ENCODE results near the gene CCDC107. TPM values are rescaled to one million over a fixed set of nuclear protein-coding genes. Genes with fewer than 3 reads are reported as not detected.
"Not testable (repeated sequence)": the region's sequence is repeated elsewhere in the genome, so short reads cannot be mapped to it uniquely, and the experiment has no call there.

Gene CCDC107
- total RNA-seq: 31.2 TPM
- 10 to 100 TPM; 65.8 to 83.2 (median 71.7) TPM for polyA plus RNA-seq

DNA sequence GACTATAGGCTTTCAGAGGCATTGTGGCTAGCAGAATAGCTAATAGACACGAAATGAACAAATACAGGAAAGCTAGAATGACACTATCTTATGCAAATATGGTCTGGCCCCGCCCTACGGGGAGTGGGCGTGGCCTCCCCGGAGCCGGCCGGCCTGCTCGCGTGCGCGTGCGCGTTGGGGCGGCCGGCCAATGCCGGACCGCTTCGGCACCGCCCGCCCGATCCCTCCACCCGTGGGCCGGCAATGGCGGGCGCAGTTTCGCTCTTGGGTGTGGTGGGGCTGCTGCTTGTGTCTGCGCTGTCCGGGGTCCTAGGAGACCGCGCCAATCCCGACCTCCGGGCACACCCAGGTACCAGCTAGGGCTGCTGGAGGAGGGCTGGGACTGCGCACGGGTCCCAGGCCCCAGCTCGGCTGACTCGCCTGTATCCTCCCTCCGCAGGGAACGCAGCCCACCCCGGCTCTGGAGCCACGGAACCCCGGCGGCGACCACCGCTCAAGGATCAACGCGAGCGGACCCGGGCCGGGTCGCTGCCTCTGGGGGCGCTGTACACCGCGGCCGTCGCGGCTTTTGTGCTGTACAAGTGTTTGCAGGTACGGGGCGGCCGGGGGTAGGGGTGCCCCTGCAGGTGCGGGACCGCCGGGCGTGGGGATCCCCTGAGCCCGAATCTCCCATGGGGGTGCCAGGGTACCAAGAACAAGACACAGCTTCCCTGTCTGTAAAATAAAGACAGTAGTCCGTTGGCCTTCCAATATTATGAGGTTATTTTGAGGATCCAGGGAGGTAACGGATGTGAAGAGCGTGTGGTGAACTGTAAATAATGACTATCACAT, at the start of gene CCDC107:
CCDC107 (plus strand) TSS at position 156 of the 831 bp plus-strand sequence; CDS start at position 244, 88 bp downstream.
- Mint-ChIP-seq H3K4me3 (peak within 1 kb of the TSS; percentile 91 to 98 (median 96)), H3K27ac (peak within 1 kb of the TSS; percentile 96 to 100 (median 100)), H3K27me3 (peaks cover 19% of the 10 kb centered on the region), H3K36me3 (peaks cover 17% of the 10 kb centered on the region), H3K9me3 (peaks cover 0 to 3% (median 0%) of the 10 kb centered on the region in 7 donors), H3K4me1 (peaks cover 23 to 85% (median 67%) of the 10 kb centered on the region in 4 donors)
- ATAC-seq (ENCODE audit: low read depth in 2 of 2): peak; percentile 62 to 65
- H3K27ac ChIP-seq (ENCODE audit: insufficient read depth, low read length, poor library complexity, severe bottlenecking): peak within 1 kb of the TSS; percentile 99
- peaks cover 53% of the 10 kb centered on the region for H3K4me1 ChIP-seq (ENCODE audit: control insufficient read depth, insufficient read depth, low read length, poor library complexity, severe bottlenecking)
- H3K27me3 ChIP-seq (ENCODE audit: control insufficient read depth, insufficient read depth, low read length): no peaks in the 10 kb centered on the region
- H3K36me3 ChIP-seq (ENCODE audit: control insufficient read depth, insufficient read depth, low read length): peaks cover 11% of the 10 kb centered on the region
- peak; percentile 80 to 90 (median 81) for DNase-seq
- peak within 1 kb of the TSS; percentile 89 for H3K4me3 ChIP-seq (ENCODE audit: low read depth, low read length)
- no peaks in the 10 kb centered on the region for H3K9me3 ChIP-seq (ENCODE audit: control insufficient read depth in 2 of 2, low read length in 2 of 2)

- H3K27me3 Mint-ChIP-seq: peaks cover 3% of the 10 kb centered on the region
- H3K4me1 ChIP-seq (ENCODE audit: control insufficient read depth, insufficient read depth, low read length, poor library complexity, severe bottlenecking): peaks cover 20% of the 10 kb centered on the region
- H3K4me3 ChIP-seq (ENCODE audit: low read depth, low read length): no peak overlapping the region
- no peak for DNase-seq
- H3K4me1 Mint-ChIP-seq: peaks cover 5 to 36% (median 24%) of the 10 kb centered on the region in 4 donors
- no peaks in the 10 kb centered on the region for H3K27me3 ChIP-seq (ENCODE audit: control insufficient read depth, insufficient read depth, low read length)
- no peak overlapping the region for H3K4me3 Mint-ChIP-seq
- no peaks in the 10 kb centered on the region for H3K9me3 Mint-ChIP-seq
- no peak for ATAC-seq (ENCODE audit: low read depth in 2 of 2)
- peak overlapping the region in 1 of 3 donors; percentile 64 for H3K27ac Mint-ChIP-seq
- no peak overlapping the region for H3K27ac ChIP-seq (ENCODE audit: insufficient read depth, low read length, poor library complexity, severe bottlenecking)
- H3K36me3 ChIP-seq (ENCODE audit: control insufficient read depth, insufficient read depth, low read length): peaks cover 25% of the 10 kb centered on the region
- H3K9me3 ChIP-seq (ENCODE audit: control insufficient read depth in 2 of 2, low read length in 2 of 2): no peaks in the 10 kb centered on the region
- peaks cover 5% of the 10 kb centered on the region for H3K36me3 Mint-ChIP-seq
Measured at GRCh38 chr9:35609001-35609819, 48.9 kb upstream of the CCDC107 start.

DNA sequence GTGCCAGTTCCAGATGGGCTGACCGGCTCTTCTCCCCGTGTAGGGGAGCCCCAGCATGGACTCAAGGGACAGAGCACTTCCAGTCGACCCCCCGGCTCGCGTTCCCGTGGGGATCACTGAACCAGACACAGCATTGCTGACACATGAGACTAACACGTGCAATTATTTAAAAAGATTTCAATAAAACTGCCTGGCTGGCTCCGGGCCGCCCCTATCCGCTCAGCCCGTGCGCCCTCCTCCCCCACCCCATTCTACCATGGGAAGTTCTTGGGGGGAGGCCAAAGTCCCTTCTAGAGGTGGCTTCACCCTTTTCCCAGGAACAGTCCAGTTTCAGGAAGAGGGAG, 48.3 kb upstream of the CCDC107 start:
- ATAC-seq (ENCODE audit: low read depth in 2 of 2) (no peak), DNase-seq (no peak)
- no peaks in the 10 kb centered on the region for H3K9me3 ChIP-seq (ENCODE audit: control insufficient read depth in 2 of 2, low read length in 2 of 2)
- H3K27ac ChIP-seq (ENCODE audit: insufficient read depth, low read length, poor library complexity, severe bottlenecking): no peak overlapping the region
- H3K36me3 Mint-ChIP-seq: peaks cover 5% of the 10 kb centered on the region
- peaks cover 5 to 32% (median 23%) of the 10 kb centered on the region in 4 donors for H3K4me1 Mint-ChIP-seq
- H3K4me3 Mint-ChIP-seq: no peak overlapping the region
- H3K36me3 ChIP-seq (ENCODE audit: control insufficient read depth, insufficient read depth, low read length): peaks cover 25% of the 10 kb centered on the region
- H3K4me1 ChIP-seq (ENCODE audit: control insufficient read depth, insufficient read depth, low read length, poor library complexity, severe bottlenecking): peaks cover 14% of the 10 kb centered on the region
- H3K27me3 ChIP-seq (ENCODE audit: control insufficient read depth, insufficient read depth, low read length): no peaks in the 10 kb centered on the region
- no peak overlapping the region for H3K27ac Mint-ChIP-seq
- H3K27me3 Mint-ChIP-seq: no peaks in the 10 kb centered on the region
- no peak overlapping the region for H3K4me3 ChIP-seq (ENCODE audit: low read depth, low read length)
- H3K9me3 Mint-ChIP-seq: no peaks in the 10 kb centered on the region

DNA sequence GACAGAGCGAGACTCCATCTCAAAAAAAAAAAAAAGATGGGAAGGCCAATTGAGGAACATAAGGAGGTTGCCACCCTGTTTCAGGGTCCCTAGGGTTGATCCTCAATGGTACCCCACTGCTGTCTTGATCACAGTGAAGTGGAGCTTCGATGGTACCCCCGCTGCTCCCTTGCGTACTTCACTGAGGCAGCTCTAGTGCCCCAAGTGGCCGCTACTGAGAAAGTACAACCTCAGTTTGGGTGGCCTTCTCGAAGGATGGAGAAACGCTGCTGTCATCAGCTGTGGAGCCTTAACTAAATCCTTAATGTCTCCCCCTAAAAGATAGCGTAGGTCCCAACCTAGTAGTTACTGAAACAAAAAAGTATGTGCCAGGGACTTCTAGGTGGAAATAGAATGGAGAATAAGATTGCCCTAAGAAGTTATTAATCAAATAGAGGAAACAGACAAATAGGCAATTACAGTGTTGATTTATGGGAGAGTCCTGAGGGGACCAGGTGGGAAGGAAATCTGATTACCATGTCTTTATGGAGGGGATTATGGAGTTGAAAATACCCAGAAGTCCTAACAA, 46.8 kb upstream of the CCDC107 start:
- peak; percentile 74 to 92 for ATAC-seq (ENCODE audit: low read depth in 2 of 2)
- Histone ChIP-seq H3K4me1 (ENCODE audit: control insufficient read depth, insufficient read depth, low read length, poor library complexity, severe bottlenecking) (peaks cover 6% of the 10 kb centered on the region), H3K9me3 (ENCODE audit: control insufficient read depth in 2 of 2, low read length in 2 of 2) (no peaks in the 10 kb centered on the region), H3K4me3 (ENCODE audit: low read depth, low read length) (no peak overlapping the region), H3K27me3 (ENCODE audit: control insufficient read depth, insufficient read depth, low read length) (no peaks in the 10 kb centered on the region), H3K27ac (ENCODE audit: insufficient read depth, low read length, poor library complexity, severe bottlenecking) (no peak overlapping the region), H3K36me3 (ENCODE audit: control insufficient read depth, insufficient read depth, low read length) (peaks cover 25% of the 10 kb centered on the region)
- peaks cover 8 to 34% (median 24%) of the 10 kb centered on the region in 4 donors for H3K4me1 Mint-ChIP-seq
- DNase-seq: peak; percentile 34 to 76 (median 56)
- no peak overlapping the region for H3K27ac Mint-ChIP-seq
- H3K4me3 Mint-ChIP-seq: peak overlapping the region in 2 of 4 donors; percentile 5 to 14
- H3K27me3 Mint-ChIP-seq: no peaks in the 10 kb centered on the region
- H3K36me3 Mint-ChIP-seq: peaks cover 5% of the 10 kb centered on the region
- H3K9me3 Mint-ChIP-seq: peaks cover 0 to 2% (median 0%) of the 10 kb centered on the region in 7 donors

- DNase-seq; H3K27me3 Mint-ChIP-seq; H3K9me3 Mint-ChIP-seq; H3K4me1 ChIP-seq (ENCODE audit: control insufficient read depth, insufficient read depth, low read length, poor library complexity, severe bottlenecking); H3K27me3 ChIP-seq (ENCODE audit: control insufficient read depth, insufficient read depth, low read length); ATAC-seq (ENCODE audit: low read depth in 2 of 2); H3K4me3 ChIP-seq (ENCODE audit: low read depth, low read length); H3K27ac ChIP-seq (ENCODE audit: insufficient read depth, low read length, poor library complexity, severe bottlenecking); H3K36me3 Mint-ChIP-seq; H3K9me3 ChIP-seq (ENCODE audit: control insufficient read depth in 2 of 2, low read length in 2 of 2): not testable (repeated sequence)
- Mint-ChIP-seq H3K4me3 (peak overlapping the region in 1 of 4 donors; percentile 14), H3K4me1 (peaks cover 9 to 34% (median 22%) of the 10 kb centered on the region in 4 donors), H3K27ac (peak overlapping the region in 1 of 3 donors; percentile 32)
- H3K36me3 ChIP-seq (ENCODE audit: control insufficient read depth, insufficient read depth, low read length): peaks cover 23% of the 10 kb centered on the region
Measured at GRCh38 chr9:35612066-35612465, 46.0 kb upstream of the CCDC107 start.

- peaks cover 9 to 34% (median 26%) of the 10 kb centered on the region in 4 donors for H3K4me1 Mint-ChIP-seq
- Histone ChIP-seq H3K36me3 (ENCODE audit: control insufficient read depth, insufficient read depth, low read length) (peaks cover 19% of the 10 kb centered on the region), H3K4me1 (ENCODE audit: control insufficient read depth, insufficient read depth, low read length, poor library complexity, severe bottlenecking) (peaks cover 14% of the 10 kb centered on the region), H3K27me3 (ENCODE audit: control insufficient read depth, insufficient read depth, low read length) (no peaks in the 10 kb centered on the region), H3K27ac (ENCODE audit: insufficient read depth, low read length, poor library complexity, severe bottlenecking) (no peak overlapping the region), H3K9me3 (ENCODE audit: control insufficient read depth in 2 of 2, low read length in 2 of 2) (no peaks in the 10 kb centered on the region), H3K4me3 (ENCODE audit: low read depth, low read length) (no peak overlapping the region)
- no peaks in the 10 kb centered on the region for H3K36me3 Mint-ChIP-seq
- H3K4me3 Mint-ChIP-seq: peak overlapping the region in 1 of 4 donors; percentile 59
- H3K27ac Mint-ChIP-seq: peak overlapping the region in 1 of 3 donors; percentile 81
- DNase-seq: no peak
- H3K27me3 Mint-ChIP-seq: no peaks in the 10 kb centered on the region
- H3K9me3 Mint-ChIP-seq: peaks cover 0 to 2% (median 0%) of the 10 kb centered on the region in 7 donors
- no peak for ATAC-seq (ENCODE audit: low read depth in 2 of 2)
Measured at GRCh38 chr9:35612843-35613242, 45.2 kb upstream of the CCDC107 start.

- H3K27ac ChIP-seq (ENCODE audit: insufficient read depth, low read length, poor library complexity, severe bottlenecking): peak overlapping the region; percentile 66
Measured at GRCh38 chr9:35615981-35616680, 42.0 kb upstream of the CCDC107 start.

More at GRCh38 chr9:35615981-35616680, 42.0 kb upstream of the CCDC107 start:
- peak overlapping the region; percentile 44 to 92 (median 84) for H3K4me3 Mint-ChIP-seq
- no peaks in the 10 kb centered on the region for H3K27me3 ChIP-seq (ENCODE audit: control insufficient read depth, insufficient read depth, low read length)
- H3K4me1 Mint-ChIP-seq: peaks cover 9 to 54% (median 36%) of the 10 kb centered on the region in 4 donors
- no peaks in the 10 kb centered on the region for H3K36me3 ChIP-seq (ENCODE audit: control insufficient read depth, insufficient read depth, low read length)
- H3K27ac Mint-ChIP-seq: peak overlapping the region; percentile 49 to 94 (median 90)
- H3K27me3 Mint-ChIP-seq: no peaks in the 10 kb centered on the region
- DNase-seq: no peak
- no peaks in the 10 kb centered on the region for H3K36me3 Mint-ChIP-seq
- ATAC-seq (ENCODE audit: low read depth in 2 of 2): no peak
- H3K4me3 ChIP-seq (ENCODE audit: low read depth, low read length): no peak overlapping the region
- H3K9me3 Mint-ChIP-seq: peaks cover 0 to 2% (median 0%) of the 10 kb centered on the region in 7 donors
- H3K4me1 ChIP-seq (ENCODE audit: control insufficient read depth, insufficient read depth, low read length, poor library complexity, severe bottlenecking): peaks cover 34% of the 10 kb centered on the region
- H3K9me3 ChIP-seq (ENCODE audit: control insufficient read depth in 2 of 2, low read length in 2 of 2): no peaks in the 10 kb centered on the region
